ENCODE measurements around the gene FGFR1OP2. TPM values are rescaled to one million over a fixed set of nuclear protein-coding genes. Genes with fewer than 3 reads are reported as not detected.

The FGFR1OP2 gene
- total and polyA plus RNA-seq, 4 donors, result 11.9 to 76.0 (median 27.6) TPM

DNA sequence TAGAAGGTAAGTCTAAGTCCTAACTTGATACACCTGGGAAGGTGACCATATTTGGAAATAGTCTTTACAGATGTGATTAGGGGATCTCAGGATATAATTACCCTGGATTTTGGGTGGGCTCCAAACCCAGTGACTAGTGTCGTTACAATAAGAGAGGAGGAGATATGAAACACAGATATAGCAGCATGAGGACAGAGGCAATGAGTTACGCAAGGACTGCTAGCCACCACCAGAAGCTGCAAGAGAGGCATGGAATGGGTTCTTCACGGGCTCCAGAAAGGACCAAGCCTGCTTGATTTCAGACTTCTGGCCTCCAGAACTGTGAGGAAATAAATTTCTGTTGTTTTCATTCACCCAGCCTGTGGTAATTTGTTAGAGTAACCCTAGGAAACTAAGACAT lies 28.6 kb downstream of the FGFR1OP2 start:
- H3K9ac ChIP-seq (ENCODE audit: low read depth in 1 of 2, low read length in 2 of 2), result no peak overlapping the region
- TF ChIP-seq FOXA2 (IDR thresholded peaks at IDR 0.05) (no peak), RXRA (IDR thresholded peaks at IDR 0.05) (no peak), YY1 (IDR thresholded peaks at IDR 0.05) (no peak), GABPA (IDR thresholded peaks at IDR 0.05 in 1 of 2, conservative IDR thresholded peaks at IDR 0.05 in 1 of 2) (no peak), EGR1 (IDR thresholded peaks at IDR 0.05; ENCODE audit: low read depth in 2 of 2) (no peak)
- TF ChIP-seq, protein P1, sequence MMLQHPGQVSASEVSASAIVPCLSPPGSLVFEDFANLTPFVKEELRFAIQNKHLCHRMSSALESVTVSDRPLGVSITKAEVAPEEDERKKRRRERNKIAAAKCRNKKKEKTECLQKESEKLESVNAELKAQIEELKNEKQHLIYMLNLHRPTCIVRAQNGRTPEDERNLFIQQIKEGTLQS (IDR thresholded peaks at IDR 0.05), result no peak
- TF ChIP-seq, protein P2, sequence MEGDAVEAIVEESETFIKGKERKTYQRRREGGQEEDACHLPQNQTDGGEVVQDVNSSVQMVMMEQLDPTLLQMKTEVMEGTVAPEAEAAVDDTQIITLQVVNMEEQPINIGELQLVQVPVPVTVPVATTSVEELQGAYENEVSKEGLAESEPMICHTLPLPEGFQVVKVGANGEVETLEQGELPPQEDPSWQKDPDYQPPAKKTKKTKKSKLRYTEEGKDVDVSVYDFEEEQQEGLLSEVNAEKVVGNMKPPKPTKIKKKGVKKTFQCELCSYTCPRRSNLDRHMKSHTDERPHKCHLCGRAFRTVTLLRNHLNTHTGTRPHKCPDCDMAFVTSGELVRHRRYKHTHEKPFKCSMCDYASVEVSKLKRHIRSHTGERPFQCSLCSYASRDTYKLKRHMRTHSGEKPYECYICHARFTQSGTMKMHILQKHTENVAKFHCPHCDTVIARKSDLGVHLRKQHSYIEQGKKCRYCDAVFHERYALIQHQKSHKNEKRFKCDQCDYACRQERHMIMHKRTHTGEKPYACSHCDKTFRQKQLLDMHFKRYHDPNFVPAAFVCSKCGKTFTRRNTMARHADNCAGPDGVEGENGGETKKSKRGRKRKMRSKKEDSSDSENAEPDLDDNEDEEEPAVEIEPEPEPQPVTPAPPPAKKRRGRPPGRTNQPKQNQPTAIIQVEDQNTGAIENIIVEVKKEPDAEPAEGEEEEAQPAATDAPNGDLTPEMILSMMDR (IDR thresholded peaks at IDR 0.05; ENCODE audit: low read depth, low read length, missing input control), result no peak
- TF ChIP-seq, protein P3, sequence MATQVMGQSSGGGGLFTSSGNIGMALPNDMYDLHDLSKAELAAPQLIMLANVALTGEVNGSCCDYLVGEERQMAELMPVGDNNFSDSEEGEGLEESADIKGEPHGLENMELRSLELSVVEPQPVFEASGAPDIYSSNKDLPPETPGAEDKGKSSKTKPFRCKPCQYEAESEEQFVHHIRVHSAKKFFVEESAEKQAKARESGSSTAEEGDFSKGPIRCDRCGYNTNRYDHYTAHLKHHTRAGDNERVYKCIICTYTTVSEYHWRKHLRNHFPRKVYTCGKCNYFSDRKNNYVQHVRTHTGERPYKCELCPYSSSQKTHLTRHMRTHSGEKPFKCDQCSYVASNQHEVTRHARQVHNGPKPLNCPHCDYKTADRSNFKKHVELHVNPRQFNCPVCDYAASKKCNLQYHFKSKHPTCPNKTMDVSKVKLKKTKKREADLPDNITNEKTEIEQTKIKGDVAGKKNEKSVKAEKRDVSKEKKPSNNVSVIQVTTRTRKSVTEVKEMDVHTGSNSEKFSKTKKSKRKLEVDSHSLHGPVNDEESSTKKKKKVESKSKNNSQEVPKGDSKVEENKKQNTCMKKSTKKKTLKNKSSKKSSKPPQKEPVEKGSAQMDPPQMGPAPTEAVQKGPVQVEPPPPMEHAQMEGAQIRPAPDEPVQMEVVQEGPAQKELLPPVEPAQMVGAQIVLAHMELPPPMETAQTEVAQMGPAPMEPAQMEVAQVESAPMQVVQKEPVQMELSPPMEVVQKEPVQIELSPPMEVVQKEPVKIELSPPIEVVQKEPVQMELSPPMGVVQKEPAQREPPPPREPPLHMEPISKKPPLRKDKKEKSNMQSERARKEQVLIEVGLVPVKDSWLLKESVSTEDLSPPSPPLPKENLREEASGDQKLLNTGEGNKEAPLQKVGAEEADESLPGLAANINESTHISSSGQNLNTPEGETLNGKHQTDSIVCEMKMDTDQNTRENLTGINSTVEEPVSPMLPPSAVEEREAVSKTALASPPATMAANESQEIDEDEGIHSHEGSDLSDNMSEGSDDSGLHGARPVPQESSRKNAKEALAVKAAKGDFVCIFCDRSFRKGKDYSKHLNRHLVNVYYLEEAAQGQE (IDR thresholded peaks at IDR 0.05), result no peak
- H3K9me3 ChIP-seq (ENCODE audit: control insufficient read depth in 4 of 4, low read length in 3 of 4), result no peaks in the 10 kb centered on the region
- no peak for DNase-seq (ENCODE audit: low spot score)
- no peaks in the 10 kb centered on the region for H3K27me3 ChIP-seq (ENCODE audit: control insufficient read depth in 4 of 4, insufficient read depth in 4 of 4, low read length in 3 of 4)
- no peak overlapping the region for H3K27ac ChIP-seq (ENCODE audit: low read depth in 1 of 2, low read length in 2 of 2)
- H3K36me3 ChIP-seq (ENCODE audit: control insufficient read depth in 4 of 4, insufficient read depth in 3 of 4, low read depth in 1 of 4, low read length in 3 of 4), result peaks cover 0 to 20% (median 13%) of the 10 kb centered on the region in 4 donors
- H3K4me3 ChIP-seq (ENCODE audit: low read depth in 1 of 3, low read length in 3 of 3), result no peak overlapping the region
- no peaks in the 10 kb centered on the region for H3K4me1 ChIP-seq (ENCODE audit: control insufficient read depth in 4 of 4, insufficient read depth in 4 of 4, low read length in 3 of 4)
- 96% methylated on average over 3 of the region's 3 CpGs for WGBS

DNA sequence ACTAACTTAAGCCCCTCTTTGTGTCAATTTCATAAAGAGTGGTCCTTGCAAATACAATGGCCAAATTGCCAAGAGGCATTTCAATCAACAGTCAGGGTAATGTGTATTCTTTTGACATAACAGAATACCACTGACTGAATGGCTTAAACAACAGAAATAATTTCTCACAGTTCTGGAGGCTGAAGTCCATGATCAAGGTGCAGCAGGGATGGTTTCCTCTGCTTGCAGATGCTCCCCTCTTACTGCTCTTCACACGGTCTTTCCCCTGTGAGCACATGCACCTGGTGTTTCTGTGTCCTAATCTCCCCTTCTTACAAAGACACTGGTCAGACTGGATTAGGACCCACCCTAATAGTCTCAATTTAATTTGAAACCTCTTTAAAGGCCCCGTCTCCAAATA lies 31.9 kb downstream of the FGFR1OP2 start:
- H3K36me3 ChIP-seq (ENCODE audit: control insufficient read depth in 4 of 4, insufficient read depth in 3 of 4, low read depth in 1 of 4, low read length in 3 of 4), result peaks cover 0 to 25% (median 17%) of the 10 kb centered on the region in 4 donors
- H3K4me3 ChIP-seq (ENCODE audit: low read depth in 1 of 3, low read length in 3 of 3), result no peak overlapping the region
- no peaks in the 10 kb centered on the region for H3K4me1 ChIP-seq (ENCODE audit: control insufficient read depth in 4 of 4, insufficient read depth in 4 of 4, low read length in 3 of 4)
- H3K27me3 ChIP-seq (ENCODE audit: control insufficient read depth in 4 of 4, insufficient read depth in 4 of 4, low read length in 3 of 4), result no peaks in the 10 kb centered on the region
- no peak overlapping the region for H3K27ac ChIP-seq (ENCODE audit: low read depth in 1 of 2, low read length in 2 of 2)
- H3K9me3 ChIP-seq (ENCODE audit: control insufficient read depth in 4 of 4, low read length in 3 of 4), result no peaks in the 10 kb centered on the region
- TF ChIP-seq, protein P4, sequence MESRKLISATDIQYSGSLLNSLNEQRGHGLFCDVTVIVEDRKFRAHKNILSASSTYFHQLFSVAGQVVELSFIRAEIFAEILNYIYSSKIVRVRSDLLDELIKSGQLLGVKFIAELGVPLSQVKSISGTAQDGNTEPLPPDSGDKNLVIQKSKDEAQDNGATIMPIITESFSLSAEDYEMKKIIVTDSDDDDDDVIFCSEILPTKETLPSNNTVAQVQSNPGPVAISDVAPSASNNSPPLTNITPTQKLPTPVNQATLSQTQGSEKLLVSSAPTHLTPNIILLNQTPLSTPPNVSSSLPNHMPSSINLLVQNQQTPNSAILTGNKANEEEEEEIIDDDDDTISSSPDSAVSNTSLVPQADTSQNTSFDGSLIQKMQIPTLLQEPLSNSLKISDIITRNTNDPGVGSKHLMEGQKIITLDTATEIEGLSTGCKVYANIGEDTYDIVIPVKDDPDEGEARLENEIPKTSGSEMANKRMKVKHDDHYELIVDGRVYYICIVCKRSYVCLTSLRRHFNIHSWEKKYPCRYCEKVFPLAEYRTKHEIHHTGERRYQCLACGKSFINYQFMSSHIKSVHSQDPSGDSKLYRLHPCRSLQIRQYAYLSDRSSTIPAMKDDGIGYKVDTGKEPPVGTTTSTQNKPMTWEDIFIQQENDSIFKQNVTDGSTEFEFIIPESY (IDR thresholded peaks at IDR 0.05), result no peak
- TF ChIP-seq, protein P2 (IDR thresholded peaks at IDR 0.05; ENCODE audit: low read depth, low read length, missing input control), result no peak
- TF ChIP-seq GABPA (IDR thresholded peaks at IDR 0.05 in 1 of 2, conservative IDR thresholded peaks at IDR 0.05 in 1 of 2) (no peak), YY1 (IDR thresholded peaks at IDR 0.05) (no peak), HNF4G (IDR thresholded peaks at IDR 0.05) (no peak), FOXA1 (IDR thresholded peaks at IDR 0.05) (no peak), TAF1 (conservative IDR thresholded peaks at IDR 0.05) (no peak), SP1 (IDR thresholded peaks at IDR 0.05) (no peak), NR2F2 (IDR thresholded peaks at IDR 0.05) (no peak), FOXA2 (IDR thresholded peaks at IDR 0.05) (no peak), EGR1 (IDR thresholded peaks at IDR 0.05; ENCODE audit: low read depth in 2 of 2) (no peak), RAD21 (IDR thresholded peaks at IDR 0.05) (no peak), HNF4A (conservative IDR thresholded peaks at IDR 0.05) (no peak), RXRA (IDR thresholded peaks at IDR 0.05) (no peak)
- TF ChIP-seq, protein P3 (IDR thresholded peaks at IDR 0.05), result no peak
- no peak for DNase-seq (ENCODE audit: low spot score)
- H3K9ac ChIP-seq (ENCODE audit: low read depth in 1 of 2, low read length in 2 of 2), result no peak overlapping the region
- WGBS, result 94% methylated on average over 2 of the region's 2 CpGs

All from liver (tissue), 9 donors.